T-cell (primary cell): ENCODE data around the gene NUMA1. TPM values are rescaled to one million over a fixed set of nuclear protein-coding genes. Genes with fewer than 3 reads are reported as not detected.
A peak's percentile ranks its signal among the peaks of the same experiment; 100 is the strongest.

Source experiments
- ATAC-seq, 4 experiments: fragments of 200-7000 bp in 3 of 4; fragments of 150-1000 bp in 1 of 4; cut with Tn5 transposase; replicated peaks in 1 of 4; 1 replicate in 3 of 4; 2 replicates in 1 of 4; pipeline ENCODE4 v1.10.0; 2021; ENCODE audit warnings: moderate library complexity in 3 of 4, mild to moderate bottlenecking in 2 of 4, moderate number of reproducible peaks in 1 of 4
- CTCF ChIA-PET, 2 donors: fragments of 300-600 bp; sonication (Branson Sonifier 250); formaldehyde crosslinking; loops; one replicate each; lab custom pipeline; 2022; ENCODE audit warnings: antibody characterized with exemption in 2 of 2; lab: Charles Lee
- POLR2A ChIA-PET, 2 donors: fragments of 300-600 bp; sonication (Branson Sonifier 250); formaldehyde crosslinking; loops; one replicate each; lab custom pipeline; 2022; ENCODE audit warnings: antibody characterized with exemption in 2 of 2; lab: Charles Lee
- DNase-seq, 35 experiments: peaks; one replicate each; pipeline versions ENCODE4 v3.0.0 to v3.0.0-alpha.2; 2013 to 2023
- H3K27ac ChIP-seq: one replicate; pipeline ENCODE4 v1.5.1; 2013; ENCODE audit warnings: low read length
- H3K27me3 ChIP-seq, 2 experiments: replicated peaks in 1 of 2; 1 replicate in 1 of 2; 2 replicates in 1 of 2; pipeline versions ENCODE4 v1.6.1 to v1.7.0; 2013; ENCODE audit warnings: low read length in 1 of 2, mixed read lengths in 1 of 2; ENCODE audit not compliant: control insufficient read depth in 2 of 2, insufficient read depth in 2 of 2; ENCODE audit errors: extremely low read depth in 1 of 2
- H3K36me3 ChIP-seq, 2 donors: 1 replicate in 1 of 2; 2 replicates in 1 of 2; pipeline versions ENCODE4 v1.6.1 to v1.7.0; 2013; ENCODE audit warnings: low read length in 1 of 2; ENCODE audit not compliant: control insufficient read depth in 2 of 2, insufficient read depth in 1 of 2; ENCODE audit errors: extremely low read depth in 1 of 2
- H3K4me1 ChIP-seq, 2 experiments: 1 replicate in 1 of 2; 2 replicates in 1 of 2; pipeline versions ENCODE4 v1.6.1 to v1.7.0; 2013; ENCODE audit warnings: low read length in 2 of 2, mixed read lengths in 1 of 2; ENCODE audit not compliant: insufficient read depth in 2 of 2, control insufficient read depth in 1 of 2; ENCODE audit errors: extremely low read depth in 1 of 2
- H3K4me3 ChIP-seq, 2 donors: 1 replicate in 1 of 2; 2 replicates in 1 of 2; pipeline versions ENCODE4 v1.5.1 to v1.7.0; 2013; ENCODE audit warnings: mild to moderate bottlenecking in 2 of 2, low read length in 1 of 2, moderate library complexity in 1 of 2; ENCODE audit not compliant: control insufficient read depth in 1 of 2; ENCODE audit errors: extremely low read depth in 1 of 2
- H3K9me3 ChIP-seq: 2 replicates; pipeline ENCODE4 v1.7.0; 2013
- H3K27ac Mint-ChIP-seq, 2 donors: one replicate each; pipeline ENCODE4 v1.8.0; 2020 to 2021; ENCODE audit warnings: mild to moderate bottlenecking in 2 of 2, mixed read lengths in 2 of 2
- H3K27me3 Mint-ChIP-seq, 2 donors: one replicate each; pipeline ENCODE4 v1.8.0; 2021 to 2022; ENCODE audit warnings: mixed read lengths in 2 of 2
- H3K36me3 Mint-ChIP-seq: one replicate; pipeline ENCODE4 v1.8.0; 2021; ENCODE audit warnings: mixed read lengths
- H3K4me1 Mint-ChIP-seq, 3 donors: one replicate each; pipeline ENCODE4 v1.8.0; 2020 to 2022; ENCODE audit warnings: mixed read lengths in 3 of 3, mild to moderate bottlenecking in 1 of 3
- H3K4me3 Mint-ChIP-seq, 3 donors: one replicate each; pipeline ENCODE4 v1.8.0; 2020 to 2022; ENCODE audit warnings: mild to moderate bottlenecking in 3 of 3, mixed read lengths in 3 of 3, moderate library complexity in 3 of 3
- H3K9me3 Mint-ChIP-seq, 3 donors: one replicate each; pipeline ENCODE4 v1.8.0; 2020 to 2022; ENCODE audit warnings: mixed read lengths in 3 of 3
- WGBS: methylation state at CpG from one replicate; pipeline ENCODE4 v1.1.5; 2013; ENCODE audit warnings: missing lambda C conversion rate; ENCODE audit not compliant: insufficient coverage; 5-methylcytosine and 5-hydroxymethylcytosine counted together
- total RNA-seq, 35 experiments: library from RNA in 6 of 35; stranded (reverse) in 6 of 35; fragments of 120-200 nt in 1 of 35; gene quantifications; one replicate each; pipeline versions ENCODE4 v1.2.1 to v1.2.4 and lab custom pipeline; 2013 to 2026

Gene NUMA1
- total RNA-seq, 5 donors from 2014 or later (not counting 1 experiment from before 2014, with no cell fraction given): 237 to 386 (median 343) TPM

GRCh38 chr11:72091292-72091691 lies 10.9 kb upstream of the NUMA1 start:
- Histone ChIP-seq H3K9me3 (no peaks in the 10 kb centered on the region), H3K36me3 (peaks cover 5 to 36% of the 10 kb centered on the region in 2 donors), H3K27me3 (no peaks in the 10 kb centered on the region), H3K4me1 (peaks cover 0 to 4% of the 10 kb centered on the region in 2 experiments), H3K4me3 (no peak overlapping the region), H3K27ac (no peak overlapping the region)
- Mint-ChIP-seq H3K36me3 (peaks cover 17% of the 10 kb centered on the region), H3K27me3 (no peaks in the 10 kb centered on the region), H3K4me3 (no peak overlapping the region), H3K27ac (peak overlapping the region; percentile 6 to 70), H3K9me3 (no peaks in the 10 kb centered on the region), H3K4me1 (peaks cover 10 to 12% (median 11%) of the 10 kb centered on the region in 3 donors)
- WGBS: 40% methylated on average over 2 of the region's 4 CpGs
- DNase-seq: peak; percentile 43 to 82 (median 67)
- CTCF ChIA-PET: interaction anchor here (0.6 to 2.5 kb wide), 21 partner anchors 9 to 340 kb away, joined by 3 to 40 read pairs (median 5); no protein-coding TSS in a partner anchor
- POLR2A ChIA-PET: no interaction called here
- peak; percentile 89 to 99 (median 90) for ATAC-seq

DNA sequence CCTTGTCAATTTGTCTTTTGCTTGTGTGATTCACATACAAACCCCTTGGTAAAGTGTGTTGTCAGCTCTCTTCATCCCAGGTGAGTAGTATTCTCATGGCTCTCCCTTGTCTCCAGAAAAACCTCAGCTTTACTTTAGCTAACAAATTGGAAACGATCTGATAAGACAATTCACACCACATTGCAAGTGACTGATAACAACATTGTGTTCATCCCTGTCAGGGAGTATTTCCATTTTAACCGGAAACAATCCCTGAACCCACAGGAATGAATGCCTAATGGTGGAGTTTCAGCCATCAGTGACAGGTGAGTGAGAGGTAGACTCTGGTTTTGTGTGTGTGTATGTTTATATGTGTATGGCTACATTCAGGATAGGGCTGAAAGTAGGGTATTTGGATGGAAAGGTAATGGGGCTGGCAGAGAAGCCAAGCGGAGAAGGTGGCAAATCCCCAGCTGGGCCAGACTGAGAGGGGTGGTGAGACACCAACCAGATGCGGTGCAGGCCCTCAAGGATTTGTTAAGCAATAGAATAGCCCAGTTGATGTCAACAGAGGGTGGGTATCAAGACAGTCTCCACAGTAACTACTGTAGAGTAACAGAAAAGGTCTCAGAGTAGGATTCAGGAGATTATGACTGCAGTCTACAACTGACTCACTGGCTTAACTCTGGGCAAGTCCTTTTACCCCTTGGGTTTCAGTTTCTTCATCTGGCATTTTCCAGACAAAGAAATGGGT lies 7.9 kb upstream of the NUMA1 start:
- DNase-seq (no peak), ATAC-seq (no peak)
- Histone ChIP-seq H3K27me3 (no peaks in the 10 kb centered on the region), H3K27ac (no peak overlapping the region), H3K4me3 (no peak overlapping the region), H3K36me3 (peaks cover 0 to 24% of the 10 kb centered on the region in 2 donors), H3K4me1 (peaks cover 0 to 4% of the 10 kb centered on the region in 2 experiments), H3K9me3 (no peaks in the 10 kb centered on the region)
- Mint-ChIP-seq H3K4me1 (peaks cover 10 to 15% (median 11%) of the 10 kb centered on the region in 3 donors), H3K27ac (peak overlapping the region in 1 of 2 donors; percentile 30), H3K36me3 (peaks cover 12% of the 10 kb centered on the region), H3K27me3 (no peaks in the 10 kb centered on the region), H3K9me3 (no peaks in the 10 kb centered on the region), H3K4me3 (no peak overlapping the region)
- WGBS: 98% methylated on average over 3 of the region's 4 CpGs
- CTCF ChIA-PET: interaction anchor here in 1 of 2 donors (1.6 kb wide), 1 partner anchor 63 kb away, joined by 7 read pairs; no protein-coding TSS in a partner anchor
- POLR2A ChIA-PET: no interaction called here

GRCh38 chr11:72085621-72086351 lies 5.4 kb upstream of the NUMA1 start:
- CTCF ChIA-PET: interaction anchor here in 1 of 2 donors (0.7 to 1.6 kb wide), 3 partner anchors 54 to 66 kb away, joined by 3 to 5 read pairs (median 5); no protein-coding TSS in a partner anchor
- Mint-ChIP-seq H3K27me3 (no peaks in the 10 kb centered on the region), H3K9me3 (no peaks in the 10 kb centered on the region), H3K4me3 (no peak overlapping the region), H3K27ac (peak overlapping the region; percentile 56), H3K36me3 (peaks cover 12% of the 10 kb centered on the region), H3K4me1 (peaks cover 20 to 28% (median 22%) of the 10 kb centered on the region in 3 donors)
- ATAC-seq (no peak), DNase-seq (no peak)
- peaks cover 4 to 8% of the 10 kb centered on the region in 2 experiments for H3K4me1 ChIP-seq
- no peaks in the 10 kb centered on the region for H3K9me3 ChIP-seq
- no peaks in the 10 kb centered on the region for H3K27me3 ChIP-seq
- no peak overlapping the region for H3K27ac ChIP-seq
- peaks cover 0 to 24% of the 10 kb centered on the region in 2 donors for H3K36me3 ChIP-seq
- no peak overlapping the region for H3K4me3 ChIP-seq
- POLR2A ChIA-PET: interaction anchor here in 1 of 2 donors (0.6 kb wide), 1 partner anchor 36 kb away, joined by 5 read pairs; no protein-coding TSS in a partner anchor
- WGBS: 100% methylated on average over 1 of the region's 3 CpGs

GRCh38 chr11:72084965-72085364 lies 4.6 kb upstream of the NUMA1 start:
- ChIA-PET POLR2A (interaction anchor here in 1 of 2 donors (0.5 kb wide), 1 partner anchor 27 kb away, joined by 3 read pairs; no protein-coding TSS in a partner anchor), CTCF (interaction anchor here (0.6 to 1.6 kb wide), 4 partner anchors 60 to 353 kb away, joined by 3 to 5 read pairs (median 5); no protein-coding TSS in a partner anchor)
- Mint-ChIP-seq H3K27me3 (no peaks in the 10 kb centered on the region), H3K4me3 (no peak overlapping the region), H3K27ac (peak overlapping the region in 1 of 2 donors; percentile 19), H3K4me1 (peaks cover 28 to 36% (median 29%) of the 10 kb centered on the region in 3 donors), H3K9me3 (no peaks in the 10 kb centered on the region), H3K36me3 (peaks cover 12% of the 10 kb centered on the region)
- DNase-seq (no peak), ATAC-seq (no peak)
- Histone ChIP-seq H3K36me3 (peaks cover 0 to 21% of the 10 kb centered on the region in 2 donors), H3K27ac (no peak overlapping the region), H3K9me3 (no peaks in the 10 kb centered on the region), H3K4me3 (no peak overlapping the region), H3K4me1 (peaks cover 4 to 11% of the 10 kb centered on the region in 2 experiments), H3K27me3 (no peaks in the 10 kb centered on the region)
- 100% methylated on average over 1 of the region's 1 CpG for WGBS

- ChIA-PET POLR2A (interaction anchor here in 1 of 2 donors (0.6 kb wide), 1 partner anchor 45 kb away, joined by 12 read pairs; no protein-coding TSS in a partner anchor), CTCF (interaction anchor here in 1 of 2 donors (0.6 kb wide), 1 partner anchor 354 kb away, joined by 3 read pairs; no protein-coding TSS in a partner anchor)
- Mint-ChIP-seq H3K4me3 (no peak overlapping the region), H3K9me3 (no peaks in the 10 kb centered on the region), H3K27me3 (no peaks in the 10 kb centered on the region), H3K36me3 (peaks cover 9% of the 10 kb centered on the region), H3K4me1 (peaks cover 33 to 44% (median 35%) of the 10 kb centered on the region in 3 donors), H3K27ac (no peak overlapping the region)
- Histone ChIP-seq H3K4me3 (no peak overlapping the region), H3K27ac (no peak overlapping the region), H3K36me3 (peaks cover 0 to 12% of the 10 kb centered on the region in 2 donors), H3K4me1 (peaks cover 8 to 20% of the 10 kb centered on the region in 2 experiments), H3K27me3 (no peaks in the 10 kb centered on the region), H3K9me3 (no peaks in the 10 kb centered on the region)
- WGBS: 100% methylated on average over 1 of the region's 4 CpGs
- ATAC-seq: no peak
- DNase-seq: no peak
These were observed 3.7 kb upstream of the NUMA1 start for GRCh38 chr11:72084076-72084475.

DNA sequence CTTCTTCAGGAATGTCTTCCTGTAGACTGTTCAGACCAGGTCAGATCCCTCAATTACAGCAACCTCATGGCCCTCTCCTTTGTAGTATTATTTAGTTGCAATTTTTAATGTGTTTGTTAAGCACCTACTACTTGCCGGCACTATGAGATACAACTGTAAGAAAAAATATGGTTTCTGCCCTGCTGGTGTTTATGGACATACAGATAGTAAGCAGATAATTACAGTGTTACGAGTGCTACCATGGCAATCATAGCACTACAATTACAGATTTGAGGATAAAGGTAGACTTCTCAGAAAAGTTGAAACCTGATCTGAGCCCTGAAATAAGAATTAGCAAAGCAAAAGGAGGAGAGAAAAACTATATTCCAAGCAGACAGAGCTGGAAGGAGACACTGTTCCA lies 3.1 kb upstream of the NUMA1 start:
- Mint-ChIP-seq H3K4me3 (no peak overlapping the region), H3K36me3 (peaks cover 8% of the 10 kb centered on the region), H3K9me3 (no peaks in the 10 kb centered on the region), H3K27ac (peak overlapping the region in 1 of 2 donors; percentile 37), H3K4me1 (peaks cover 40 to 50% (median 41%) of the 10 kb centered on the region in 3 donors), H3K27me3 (no peaks in the 10 kb centered on the region)
- DNase-seq: no peak
- Histone ChIP-seq H3K9me3 (no peaks in the 10 kb centered on the region), H3K4me1 (peaks cover 9 to 21% of the 10 kb centered on the region in 2 experiments), H3K27me3 (no peaks in the 10 kb centered on the region), H3K36me3 (peaks cover 0 to 9% of the 10 kb centered on the region in 2 donors), H3K27ac (no peak overlapping the region), H3K4me3 (no peak overlapping the region)
- ChIA-PET CTCF (no interaction called here), POLR2A (interaction anchor here in 1 of 2 donors (0.6 kb wide), 1 partner anchor 45 kb away, joined by 12 read pairs; no protein-coding TSS in a partner anchor)
- ATAC-seq: no peak
- no CpG with 5 or more reads among the region's 2 CpGs for WGBS
